HG02623 (cell line): ENCODE data around the gene CHST1.

Source experiments
- ATAC-seq: cut with Tn5 transposase; IDR thresholded peaks from one replicate; pipeline ENCODE4 v1.9.1; 2021; ENCODE audit warnings: moderate library complexity; ENCODE audit not compliant: unreplicated experiment

CHST1 gene

DNA sequence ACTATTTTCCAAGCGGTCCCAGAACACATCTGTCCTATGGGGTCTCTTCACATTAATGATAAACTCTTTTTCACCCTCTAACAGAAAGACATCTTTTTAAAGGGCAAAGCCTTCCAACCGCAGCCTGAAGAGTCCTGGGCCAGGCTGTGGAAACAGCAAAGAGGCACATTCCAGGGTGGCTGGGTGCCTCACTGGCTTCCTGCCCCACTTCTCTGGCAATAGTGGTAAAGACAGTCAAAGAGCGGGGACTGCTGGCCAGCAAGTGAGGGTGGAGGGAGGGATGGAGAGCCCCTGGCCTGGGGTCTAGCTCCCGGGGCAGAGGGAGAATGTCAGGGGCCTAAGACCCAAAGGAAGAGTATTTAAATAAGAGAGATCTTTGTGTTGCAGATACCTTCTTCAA is 10.2 kb upstream of the CHST1 start:
- ATAC-seq: no peak

DNA sequence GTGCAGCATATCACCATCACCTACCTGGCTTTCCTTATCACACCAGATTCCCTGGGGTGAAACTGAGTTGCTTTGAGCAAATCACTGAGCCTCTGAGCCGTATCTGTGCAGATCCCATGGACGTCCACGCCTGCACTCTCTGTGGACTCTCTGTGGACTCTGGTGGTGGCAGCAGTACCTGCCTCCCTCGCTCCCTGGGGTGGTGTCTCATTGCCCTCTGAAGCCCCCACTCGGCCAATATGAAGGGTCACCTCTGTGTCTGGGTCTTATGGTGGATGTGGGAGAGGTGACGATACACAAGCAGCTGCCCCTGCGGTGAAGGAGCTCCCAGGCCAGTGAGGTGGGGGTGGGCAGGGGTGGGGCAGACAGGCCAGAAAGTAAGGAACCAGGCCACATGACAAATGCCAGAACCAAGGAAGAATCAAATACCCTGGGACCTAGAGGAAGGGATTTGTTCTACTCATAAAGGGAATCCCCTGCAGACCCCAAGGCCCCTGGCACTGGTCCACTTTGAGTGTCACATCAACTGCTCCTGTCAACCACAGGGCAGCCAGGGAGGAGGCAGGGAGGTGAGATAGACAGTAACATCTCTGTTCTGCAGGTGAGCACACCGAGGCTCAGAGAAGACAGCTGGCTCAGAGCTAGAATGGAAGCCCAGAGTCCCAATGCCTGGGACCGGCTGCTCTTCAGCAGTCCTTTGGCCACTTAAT is 9.2 kb upstream of the CHST1 start:
- no peak for ATAC-seq

- ATAC-seq: no peak
Measured at GRCh38 chr11:45673441-45673840, 8.0 kb upstream of the CHST1 start.

DNA sequence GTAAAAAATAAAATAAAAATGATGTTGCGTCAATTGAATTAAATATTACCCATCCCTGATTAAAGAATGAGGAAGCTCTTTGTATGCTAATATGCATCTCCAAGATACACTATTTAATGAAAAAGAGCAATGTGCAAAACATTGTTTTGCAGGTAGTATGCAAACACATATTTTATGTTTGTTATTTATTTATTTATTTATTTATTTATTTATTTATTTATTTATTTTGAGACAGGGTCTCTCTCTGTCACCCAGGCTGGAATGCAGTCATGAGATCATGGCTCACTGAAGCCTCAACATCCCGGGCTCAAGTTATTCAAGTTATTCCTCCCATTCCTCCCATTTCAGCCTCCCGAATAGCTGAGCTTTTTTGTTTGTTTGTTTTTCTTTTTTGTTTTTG is 7.2 kb upstream of the CHST1 start:
- ATAC-seq: no peak

- ATAC-seq: no peak
Measured at GRCh38 chr11:45671246-45672171, 6.1 kb upstream of the CHST1 start.

DNA sequence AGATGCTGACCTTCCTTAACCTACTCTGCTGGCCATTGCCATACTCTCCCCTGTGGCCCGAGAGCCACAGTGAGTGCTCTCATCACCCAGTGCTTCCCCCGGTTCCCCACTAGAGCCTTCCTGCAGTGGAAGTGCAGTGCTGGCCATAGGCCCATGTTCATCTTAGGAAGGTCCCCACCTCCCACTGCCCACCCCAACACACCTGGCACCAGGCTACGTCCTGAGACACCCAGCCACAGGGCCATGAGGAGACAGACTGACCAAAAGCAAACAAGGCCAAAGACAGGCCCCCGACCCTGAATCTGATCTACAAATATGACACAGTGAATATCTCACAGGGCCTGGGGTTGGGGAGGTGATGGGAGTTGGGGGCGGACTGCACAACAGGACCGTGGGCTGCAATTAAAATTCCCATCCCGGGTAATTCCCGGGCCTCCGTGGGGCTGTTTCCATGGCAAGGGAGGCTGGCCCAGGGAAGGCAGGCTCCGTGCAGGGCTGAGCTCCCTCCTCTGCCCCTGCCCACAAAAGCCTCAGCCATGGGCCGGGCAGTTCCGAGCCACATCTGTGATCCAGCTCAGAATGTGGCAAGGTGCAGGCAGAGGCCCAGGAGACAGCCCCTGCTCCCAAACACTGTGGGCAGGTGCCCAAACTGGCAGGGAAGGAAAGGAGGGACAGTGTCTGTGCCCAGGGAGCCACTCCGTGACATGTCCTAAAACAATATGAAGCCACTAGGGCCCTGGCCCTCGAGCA is 5.1 kb upstream of the CHST1 start:
- no peak for ATAC-seq

DNA sequence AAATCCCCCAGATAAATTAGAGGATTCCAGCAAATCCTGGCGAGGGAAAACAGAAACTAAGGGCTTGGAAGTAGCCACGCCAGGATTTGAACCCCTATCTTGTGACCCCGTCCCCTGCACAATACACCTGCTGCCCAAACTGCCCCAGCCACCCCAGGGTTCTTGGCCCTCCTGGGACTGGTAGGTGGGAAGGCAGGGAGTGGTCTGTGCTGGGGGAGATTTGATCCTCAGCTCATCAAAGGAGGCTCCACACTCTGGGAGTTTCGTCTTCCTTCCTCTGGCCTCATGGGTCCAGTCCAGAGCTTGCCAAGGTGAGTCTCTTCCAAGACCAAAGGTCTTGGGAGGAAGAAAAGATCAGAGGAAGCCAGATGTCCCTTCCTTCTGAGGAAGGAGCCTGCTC is 4.5 kb upstream of the CHST1 start:
- no peak for ATAC-seq

DNA sequence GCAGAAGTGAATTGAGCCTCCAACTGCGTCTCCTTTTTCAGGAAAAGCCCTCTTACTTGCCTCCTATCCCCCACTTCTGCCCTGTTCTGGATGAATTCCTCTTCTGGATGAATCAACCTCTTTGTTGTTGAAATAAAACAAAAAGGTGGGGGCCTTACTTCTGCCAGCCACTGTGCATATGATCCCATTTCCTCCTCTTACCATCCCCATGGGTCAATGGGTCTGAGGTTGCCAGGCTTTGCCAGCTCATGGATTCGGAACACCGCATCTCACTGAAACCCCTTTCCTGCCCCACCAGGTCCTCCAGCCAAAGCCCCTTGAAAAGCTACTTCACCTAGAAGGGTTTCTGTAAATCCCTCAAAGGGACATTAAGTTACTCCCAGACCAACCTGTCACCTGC is 3.7 kb upstream of the CHST1 start:
- no peak for ATAC-seq

DNA sequence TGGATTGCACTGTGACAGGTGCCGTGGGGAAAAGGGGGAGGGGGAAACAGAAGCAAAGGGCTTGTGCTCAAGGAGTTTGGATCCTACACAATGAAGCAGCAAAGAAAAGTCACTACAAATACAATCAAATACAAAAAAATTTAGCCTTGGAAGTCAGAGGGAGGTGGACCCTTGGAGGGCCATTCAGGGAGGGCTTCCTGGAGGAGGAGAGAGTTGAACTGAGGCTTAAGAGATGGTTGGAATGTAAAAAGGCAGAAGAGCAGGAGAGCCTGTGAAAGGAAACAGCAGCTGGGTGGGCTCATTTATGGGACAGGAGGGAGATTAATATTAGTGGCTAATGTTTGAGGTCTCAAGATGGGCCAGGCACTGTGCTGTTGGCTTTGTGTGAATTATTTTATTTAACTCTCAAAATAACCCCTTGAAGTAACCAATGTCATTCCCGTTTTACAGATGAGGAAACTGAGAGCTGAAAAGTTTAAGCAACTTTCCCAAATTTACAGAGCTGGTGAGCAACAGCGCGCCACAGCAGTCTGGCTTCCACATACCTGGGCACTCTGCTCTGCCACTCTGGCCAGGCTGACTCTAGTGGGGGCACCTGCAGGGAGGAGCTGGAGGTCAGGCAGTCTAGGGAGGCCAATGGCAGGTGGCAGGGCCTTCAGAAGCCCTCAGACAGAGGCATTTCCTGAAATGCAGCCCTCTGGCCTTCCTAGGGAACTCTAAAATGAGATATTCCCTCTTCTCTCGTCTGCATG is 2.7 kb upstream of the CHST1 start:
- ATAC-seq: no peak

DNA sequence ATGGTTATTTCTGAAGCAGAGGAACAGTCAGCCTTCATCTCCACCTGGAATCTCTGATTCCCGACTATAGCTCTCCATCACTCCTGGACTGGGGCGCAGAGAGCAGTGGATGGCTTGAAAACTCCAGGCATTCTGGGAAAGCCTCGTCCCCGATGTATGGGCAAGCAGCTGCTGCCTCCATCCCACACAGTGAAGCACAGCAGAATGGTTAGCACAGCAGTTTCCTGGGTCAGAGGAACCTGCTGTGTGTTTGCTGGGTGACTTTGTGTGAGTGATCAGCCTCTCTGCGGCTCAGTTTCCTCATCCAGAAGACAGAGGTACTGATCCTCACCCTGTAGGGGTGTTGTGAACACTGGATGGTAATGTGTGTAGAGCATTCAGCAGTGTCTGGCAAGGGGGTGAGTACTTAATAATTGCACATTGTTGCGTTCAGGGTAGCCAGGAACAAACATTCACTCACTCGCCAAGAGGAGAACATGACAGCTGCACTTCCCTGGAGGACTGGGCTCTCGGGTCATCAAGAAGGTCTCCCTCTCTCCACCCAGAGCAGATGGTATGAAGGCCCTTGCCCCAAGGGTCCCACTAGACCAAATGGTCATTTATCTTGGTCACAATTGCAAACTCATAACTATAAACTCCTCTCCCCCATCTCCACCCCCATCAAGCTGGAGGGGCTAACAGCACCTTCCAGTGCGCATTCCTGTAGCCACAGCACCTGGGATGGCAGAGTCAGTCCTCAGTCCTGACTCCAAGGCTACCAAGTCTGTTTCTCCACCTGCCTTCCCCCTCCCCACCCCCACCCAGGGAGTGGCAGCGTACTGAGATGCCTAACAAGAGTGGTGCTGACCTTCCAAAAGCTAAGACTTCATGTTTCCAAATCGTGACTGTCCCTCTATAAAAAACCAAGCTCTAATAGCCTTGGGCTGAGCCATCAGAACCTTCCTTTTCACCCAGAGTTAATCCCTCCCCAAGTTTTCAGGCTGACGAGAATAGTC is 1.5 kb upstream of the CHST1 start:
- no peak for ATAC-seq

GRCh38 chr11:45665933-45666647 is 668 bp upstream of the CHST1 start:
- no peak for ATAC-seq

DNA sequence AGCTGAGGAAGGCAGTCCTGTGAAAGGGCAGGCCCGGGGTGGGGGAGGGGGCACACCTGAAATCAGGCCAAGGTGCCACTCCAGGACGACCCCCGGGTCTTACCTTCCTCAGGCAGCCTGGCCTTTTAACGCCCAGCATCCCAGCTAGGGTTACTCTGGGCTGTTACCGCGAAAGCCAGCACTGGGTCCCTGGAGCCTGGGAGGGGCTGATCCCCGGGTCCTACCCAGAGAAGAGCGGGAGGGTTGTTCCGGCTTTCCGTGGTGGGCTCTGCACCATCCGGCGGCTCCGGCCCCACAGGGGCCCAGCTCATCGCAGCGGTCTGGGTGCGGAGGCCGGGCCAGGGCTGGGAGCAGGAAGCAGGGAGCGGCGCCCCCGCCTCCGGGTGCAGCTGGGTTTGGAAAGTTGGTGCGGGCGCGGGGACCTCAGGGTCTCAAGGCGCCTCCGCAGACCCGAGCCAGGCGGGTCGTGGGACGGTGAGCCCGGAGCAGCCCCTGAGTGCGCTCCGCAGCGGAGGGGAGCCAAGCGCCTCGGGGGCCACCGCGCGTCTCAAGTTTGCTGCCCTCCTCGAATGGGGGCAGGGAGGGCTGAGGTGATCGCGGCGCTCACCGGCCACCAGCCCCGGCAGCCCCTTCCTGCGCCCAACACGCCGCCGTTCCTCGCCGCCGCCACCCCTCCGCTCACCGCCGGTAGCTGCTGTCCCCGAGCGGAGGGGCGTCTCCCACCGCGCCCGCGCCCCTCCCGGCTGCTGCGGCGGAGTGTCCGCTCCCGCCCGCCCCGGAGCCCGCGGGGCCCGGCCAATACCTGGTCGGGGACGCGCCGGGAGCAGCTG is 831 bp downstream of the CHST1 start:
- no peak for ATAC-seq

GRCh38 chr11:45663486-45664375 is 1.7 kb downstream of the CHST1 start:
- ATAC-seq: no peak

DNA sequence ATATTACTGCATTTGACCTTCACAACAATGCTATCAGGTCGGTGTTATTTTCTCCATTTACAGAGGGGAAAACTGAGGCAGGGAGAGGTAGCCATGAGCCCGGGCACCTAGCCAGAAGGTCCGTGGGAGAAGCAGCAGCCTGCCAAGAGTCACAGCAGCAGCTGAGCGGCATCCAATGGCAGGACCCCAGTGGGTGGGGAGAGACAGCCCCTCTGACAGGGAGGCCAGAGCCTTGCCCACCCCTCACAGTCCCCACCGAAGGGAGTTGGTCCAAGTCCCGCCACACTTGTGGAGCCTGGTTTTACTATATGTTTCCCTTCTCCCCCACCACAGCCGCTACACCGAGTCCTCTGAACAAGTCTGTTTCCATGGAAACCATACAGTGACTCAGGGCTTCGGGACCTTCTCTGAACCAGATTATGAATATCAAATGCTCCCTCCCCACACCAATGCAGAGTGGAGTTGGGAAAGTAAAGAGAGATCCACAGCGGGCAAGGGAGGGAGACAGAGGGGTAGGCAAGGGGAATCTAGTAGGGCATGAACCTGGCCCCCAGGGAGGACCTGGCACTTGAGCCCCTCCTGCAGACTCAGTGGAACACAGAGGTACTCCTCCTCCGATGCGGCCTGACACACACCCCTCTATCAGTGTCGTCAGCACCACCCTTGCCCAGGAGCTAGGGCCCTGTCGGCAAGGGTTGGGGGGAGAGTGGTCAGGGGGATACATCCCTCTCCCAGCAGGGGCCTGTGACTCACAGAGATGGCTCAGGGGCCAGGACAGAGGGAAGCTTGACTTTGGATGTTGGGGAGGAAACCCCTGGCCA is 2.5 kb downstream of the CHST1 start:
- ATAC-seq: no peak

GRCh38 chr11:45662096-45662664 is 3.2 kb downstream of the CHST1 start:
- ATAC-seq: no peak
